Astrocyte of the cerebellum (primary cell): Measurements from ENCODE around the gene TTLL8.

Experiments
- DNase-seq: peaks from one replicate; pipeline ENCODE4 v3.0.0-alpha.2; 2011; ENCODE audit warnings: low read depth
- H3K4me3 ChIP-seq: 2 replicates; pipeline ENCODE4 v1.5.1; 2011; ENCODE audit warnings: mild to moderate bottlenecking, low read depth, low read length, moderate library complexity
- in situ Hi-C: cut with HindIII; loops from 2 replicates; pipeline ENCODE4 v1.10.0; 2017; ENCODE audit warnings: low sequenced_read_pairs
- TF ChIP-seq, protein P1 (sequence below): IDR thresholded peaks from 2 replicates; pipeline ENCODE4 v1.5.1; 2012; ENCODE audit warnings: low read length, low read depth, moderate library complexity, mild to moderate bottlenecking; ENCODE audit errors: missing control alignments

TTLL8 gene

DNA sequence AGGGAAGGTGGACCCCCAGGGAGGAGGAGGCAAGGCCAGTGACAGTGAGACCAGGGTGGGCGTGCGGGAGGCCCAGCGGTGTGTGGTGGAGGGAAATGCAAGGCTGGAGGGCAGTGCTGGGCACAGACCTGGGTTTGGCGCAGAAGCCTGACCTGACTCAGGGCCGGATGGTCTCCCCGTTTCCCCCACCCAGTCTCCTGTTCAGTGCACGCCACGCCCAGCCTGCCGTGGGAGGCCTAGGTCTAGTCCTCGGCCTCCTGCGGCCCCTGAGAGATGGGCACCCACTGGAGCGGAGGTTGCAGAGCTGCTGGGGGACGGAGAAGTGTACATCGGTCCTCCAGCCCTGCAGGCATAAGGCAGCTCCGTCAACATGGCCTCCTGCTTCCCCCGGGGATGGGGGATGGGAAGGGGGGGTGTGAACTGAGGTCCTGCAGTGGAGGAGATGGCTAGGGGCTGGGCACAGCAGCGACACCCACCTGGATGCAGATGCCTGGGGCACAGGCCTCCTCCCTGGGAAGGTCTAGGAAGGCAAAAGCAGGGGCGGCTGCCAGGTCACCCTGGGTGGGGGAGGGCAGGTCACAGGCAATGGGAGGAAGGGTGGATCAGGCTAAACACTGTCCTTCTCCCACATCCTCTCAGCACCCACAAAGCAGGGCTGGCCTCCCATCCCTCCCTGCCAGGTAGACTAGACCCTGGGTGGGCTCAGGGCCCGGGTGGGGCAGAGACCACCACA, 61.4 kb downstream of the TTLL8 start:
- TF ChIP-seq, protein P1, sequence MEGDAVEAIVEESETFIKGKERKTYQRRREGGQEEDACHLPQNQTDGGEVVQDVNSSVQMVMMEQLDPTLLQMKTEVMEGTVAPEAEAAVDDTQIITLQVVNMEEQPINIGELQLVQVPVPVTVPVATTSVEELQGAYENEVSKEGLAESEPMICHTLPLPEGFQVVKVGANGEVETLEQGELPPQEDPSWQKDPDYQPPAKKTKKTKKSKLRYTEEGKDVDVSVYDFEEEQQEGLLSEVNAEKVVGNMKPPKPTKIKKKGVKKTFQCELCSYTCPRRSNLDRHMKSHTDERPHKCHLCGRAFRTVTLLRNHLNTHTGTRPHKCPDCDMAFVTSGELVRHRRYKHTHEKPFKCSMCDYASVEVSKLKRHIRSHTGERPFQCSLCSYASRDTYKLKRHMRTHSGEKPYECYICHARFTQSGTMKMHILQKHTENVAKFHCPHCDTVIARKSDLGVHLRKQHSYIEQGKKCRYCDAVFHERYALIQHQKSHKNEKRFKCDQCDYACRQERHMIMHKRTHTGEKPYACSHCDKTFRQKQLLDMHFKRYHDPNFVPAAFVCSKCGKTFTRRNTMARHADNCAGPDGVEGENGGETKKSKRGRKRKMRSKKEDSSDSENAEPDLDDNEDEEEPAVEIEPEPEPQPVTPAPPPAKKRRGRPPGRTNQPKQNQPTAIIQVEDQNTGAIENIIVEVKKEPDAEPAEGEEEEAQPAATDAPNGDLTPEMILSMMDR: no peak
- no peak for DNase-seq
- in situ Hi-C loops: no loop called here
- H3K4me3 ChIP-seq: no peak overlapping the region

DNA sequence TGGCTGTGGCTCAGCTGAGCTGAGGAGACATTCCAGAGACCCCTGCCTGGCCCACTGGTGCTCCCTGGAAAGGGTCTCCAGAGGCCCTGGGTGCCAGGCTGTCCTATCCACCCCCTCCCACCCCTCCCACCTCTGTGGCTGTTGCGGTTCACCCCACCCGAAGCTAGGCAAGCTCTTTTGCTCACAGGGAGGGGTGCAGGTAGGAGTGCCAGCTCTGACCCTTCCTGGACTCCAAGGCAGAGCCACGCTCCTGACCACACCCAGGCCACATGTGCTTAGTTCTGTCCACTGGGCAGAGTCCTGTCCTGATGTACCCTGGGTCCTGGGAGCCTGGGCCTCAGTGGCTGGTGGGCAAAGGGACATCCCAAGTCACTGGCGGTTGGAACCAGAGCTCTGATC, 62.0 kb downstream of the TTLL8 start:
- H3K4me3 ChIP-seq: no peak overlapping the region
- no peak for DNase-seq
- TF ChIP-seq, protein P1: no peak
- in situ Hi-C loops: no loop called here

DNA sequence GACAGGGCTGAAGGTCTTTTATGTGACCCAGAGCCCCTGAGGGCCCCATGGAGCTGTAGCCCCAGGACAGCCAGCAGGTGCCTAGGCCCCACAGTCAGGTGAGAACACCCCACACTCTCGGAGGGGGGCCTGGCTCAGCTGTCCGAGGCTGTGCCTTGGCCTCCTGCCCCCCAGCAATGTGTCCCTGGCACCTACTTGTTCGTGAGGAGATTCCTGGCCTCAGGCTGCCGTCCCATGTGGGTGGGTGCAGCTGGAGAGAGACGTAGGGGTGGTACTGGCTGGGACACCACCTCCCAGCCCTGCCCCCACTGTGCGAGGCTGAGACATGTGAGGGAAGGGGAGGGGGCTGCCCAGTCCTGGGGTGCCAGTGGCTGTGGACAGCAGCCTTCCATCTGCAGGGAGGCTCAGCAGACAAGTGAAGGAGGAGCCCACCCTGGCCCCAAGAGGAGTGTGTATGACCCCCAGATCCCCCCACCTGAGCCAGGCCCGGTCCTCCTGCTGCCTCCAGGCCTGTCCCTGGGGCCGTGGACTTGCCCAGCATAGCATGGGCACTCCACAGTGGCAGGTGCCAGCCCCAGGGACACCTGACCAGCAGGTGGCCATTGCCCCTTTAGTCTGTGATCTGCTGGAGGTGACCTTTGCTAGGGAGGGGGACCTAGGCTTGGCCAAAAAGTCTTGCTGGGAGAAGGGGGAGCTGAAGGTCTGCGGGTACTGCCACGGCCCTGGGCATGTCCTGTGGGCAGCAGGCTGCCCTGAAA, 62.6 kb downstream of the TTLL8 start:
- no peak for DNase-seq
- in situ Hi-C loops: no loop called here

DNA sequence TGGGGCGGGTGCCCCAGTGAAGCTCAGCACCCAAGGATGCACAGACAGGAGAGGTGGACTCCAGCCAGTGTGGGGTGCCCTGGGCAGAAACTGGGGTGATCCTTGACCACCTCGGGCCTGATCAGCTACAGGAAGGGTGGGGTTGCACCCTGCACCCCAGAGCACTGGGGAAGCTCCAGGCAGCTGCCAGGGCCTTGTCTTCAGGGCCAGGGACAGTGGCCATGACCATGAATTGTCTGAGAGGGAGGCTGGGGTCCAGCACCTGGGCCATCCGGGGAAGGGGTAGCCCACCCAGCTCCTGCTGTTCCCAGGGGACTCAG, 63.1 kb downstream of the TTLL8 start:
- in situ Hi-C loops: no loop called here
- TF ChIP-seq, protein P1: no peak
- H3K4me3 ChIP-seq: no peak overlapping the region
- no peak for DNase-seq

More for the DNA sequence above, 62.6 kb downstream of the TTLL8 start:
- H3K4me3 ChIP-seq: no peak overlapping the region
- TF ChIP-seq, protein P1: no peak

DNA sequence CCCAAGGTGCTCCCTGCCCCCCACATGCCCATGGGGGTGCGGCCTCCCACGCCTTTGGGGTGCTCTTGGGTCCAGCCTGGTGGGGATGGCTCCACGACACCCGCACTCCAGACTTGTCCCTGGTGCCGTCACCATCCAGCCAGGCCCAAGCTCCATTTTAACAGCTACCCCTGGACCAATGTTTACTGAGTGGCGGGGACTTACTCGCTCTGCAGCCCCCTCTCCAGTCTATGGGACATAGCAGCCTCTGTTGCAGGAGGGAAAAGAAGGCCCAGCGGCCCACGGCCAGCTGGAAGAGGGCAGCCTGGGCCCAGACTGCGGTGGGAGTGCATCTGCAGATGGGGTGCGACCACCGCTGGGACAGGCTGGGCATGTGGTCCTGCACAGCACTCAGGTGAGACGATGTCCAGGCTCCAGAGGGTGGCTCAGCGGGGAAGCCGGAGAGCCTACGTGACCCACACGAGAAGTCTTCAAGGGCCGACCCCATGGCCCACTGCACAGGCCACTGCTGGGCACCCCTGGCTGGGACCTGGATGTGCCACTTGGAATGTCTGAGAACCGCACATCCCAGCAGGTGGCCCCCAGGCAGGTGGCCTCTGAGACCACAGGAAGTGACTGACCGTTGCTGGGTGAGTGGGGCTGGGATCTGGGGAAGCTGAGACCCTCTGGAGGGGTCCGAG, 63.6 kb downstream of the TTLL8 start:
- DNase-seq: no peak
- no peak overlapping the region for H3K4me3 ChIP-seq
- in situ Hi-C loops: no loop called here
- TF ChIP-seq, protein P1: no peak

DNA sequence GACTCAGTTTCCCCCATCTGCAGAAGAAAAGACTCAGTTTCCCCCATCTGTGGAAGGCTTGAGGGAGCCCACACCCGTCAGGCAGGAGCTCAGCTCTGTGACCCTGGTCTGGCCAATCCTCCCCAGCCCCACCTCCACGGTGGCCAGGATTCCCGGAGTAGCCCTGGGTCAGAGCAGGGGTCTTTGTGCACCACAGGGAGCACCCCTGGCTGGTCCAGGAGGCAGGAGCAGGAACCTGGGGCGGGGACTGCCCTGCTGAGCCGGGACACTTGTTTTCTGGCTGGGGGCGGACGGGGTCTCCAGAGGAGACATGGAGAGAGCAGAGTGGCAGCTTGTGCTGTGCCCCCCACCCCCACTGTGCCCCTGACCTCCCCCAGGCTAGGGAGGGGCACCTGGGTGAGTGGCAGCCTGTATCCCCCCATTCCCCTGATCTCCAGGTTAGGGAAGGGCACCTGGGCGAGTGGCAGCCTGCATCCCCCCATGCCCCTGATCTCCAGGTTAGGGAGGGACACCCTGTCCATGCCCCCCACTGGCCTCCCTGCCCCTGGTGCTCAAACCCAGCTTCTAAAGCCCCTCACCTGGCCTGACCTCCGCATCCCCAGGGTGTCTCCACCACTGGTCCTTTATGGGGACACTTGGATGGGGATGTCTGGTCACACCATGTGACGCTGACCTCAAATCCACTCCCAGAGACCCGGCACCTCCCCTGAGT, 64.3 kb downstream of the TTLL8 start:
- in situ Hi-C loops: no loop called here
- no peak for DNase-seq
- no peak overlapping the region for H3K4me3 ChIP-seq
- TF ChIP-seq, protein P1: no peak
